A673 (cell line): ENCODE data around the gene RABGGTA.

Experiments used
- CTCF ChIP-seq: fragments of 300-800, 200-600 bp; sonication (generic); conservative IDR thresholded peaks from 2 replicates; pipeline ENCODE4 v1.5.1; 2017; ENCODE audit warnings: low read depth, mild to moderate bottlenecking, antibody characterized with exemption, low read length, moderate library complexity, mixed read lengths
- EZH2 ChIP-seq: fragments of 200-600 bp; sonication (generic); IDR thresholded peaks from 2 replicates; pipeline ENCODE4 v1.6.1; 2017; ENCODE audit warnings: borderline replicate concordance, low read depth, mild to moderate bottlenecking, mixed read lengths, antibody characterized with exemption, low read length; ENCODE audit not compliant: poor library complexity, severe bottlenecking

- peak; percentile 76 for TF ChIP-seq CTCF
- TF ChIP-seq EZH2, result no peak
Measured at GRCh38 chr14:24296341-24297157, 25.2 kb upstream of the RABGGTA start.
